Kidney tubule cell (primary cell): ENCODE results near the gene BRD3.

Experiments used
- DNase-seq: peaks from one replicate; pipeline ENCODE4 v3.0.0-alpha.2; 2018; ENCODE audit warnings: low spot score

Gene BRD3

DNA sequence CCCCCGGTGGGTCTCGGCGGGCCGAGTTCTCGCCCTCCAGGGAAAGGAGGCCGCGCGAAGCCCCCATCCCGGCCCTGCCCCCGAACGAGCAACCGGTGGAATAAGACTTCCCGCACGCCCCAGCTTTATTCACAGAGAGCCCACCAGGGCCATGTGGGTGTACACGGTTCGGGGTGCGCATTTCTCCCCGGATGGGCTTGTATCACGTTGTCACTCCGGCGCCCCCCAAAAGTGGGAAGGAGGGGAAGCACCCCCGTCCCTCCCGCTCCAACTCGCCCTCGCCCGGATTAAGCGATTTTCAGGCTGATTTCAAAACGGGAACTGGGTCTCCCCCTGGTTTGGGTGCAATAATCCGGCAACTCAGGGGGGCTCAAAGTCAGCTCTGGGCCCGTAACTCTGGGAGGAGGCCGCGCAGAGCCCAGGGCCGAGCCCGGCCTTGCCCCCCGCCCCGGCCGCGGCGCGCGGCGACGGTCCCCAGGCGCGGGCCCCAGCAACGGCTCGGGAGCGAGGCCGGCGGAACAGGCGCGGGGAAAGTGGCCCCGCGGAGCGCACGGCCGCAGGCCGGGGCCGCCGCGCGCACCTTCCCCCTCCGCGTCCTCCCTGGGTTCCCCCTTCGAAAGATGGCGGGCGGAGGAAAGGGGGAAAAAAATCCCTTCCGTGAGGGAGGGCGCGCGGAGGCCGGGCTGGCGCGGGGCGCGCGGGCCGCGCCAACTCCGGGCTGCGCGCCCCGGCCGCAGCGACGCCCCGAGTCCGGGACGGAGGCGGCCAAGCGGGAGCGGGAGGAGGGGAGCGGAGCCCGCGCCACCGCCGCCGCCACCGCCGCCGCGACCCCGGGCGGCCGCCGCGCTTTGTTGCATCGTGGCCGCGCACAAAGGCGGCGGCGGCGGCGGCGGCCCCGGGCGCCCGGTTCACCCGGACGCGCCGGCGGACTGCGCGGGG lies 644 bp downstream of the BRD3 start:
- peak; percentile 31 for DNase-seq

DNA sequence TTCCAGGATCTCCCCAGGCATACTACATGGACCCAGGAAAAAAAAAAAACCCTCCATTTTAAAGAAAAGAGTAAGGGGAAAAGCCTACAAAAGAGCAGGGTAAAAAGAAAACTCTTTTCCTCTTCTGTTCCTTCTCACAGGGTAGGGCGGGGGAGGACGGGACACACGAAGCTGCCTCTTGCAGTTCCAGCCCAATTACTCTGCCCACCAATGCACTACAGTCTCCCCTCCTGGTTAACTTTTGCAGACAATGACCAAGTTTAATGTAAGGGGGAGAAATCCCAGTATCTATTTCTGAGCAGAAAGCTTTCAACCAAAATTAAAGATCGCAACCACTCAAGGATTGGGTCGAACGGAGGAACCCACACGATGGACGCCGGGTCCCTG lies 1.3 kb downstream of the BRD3 start:
- peak; percentile 20 for DNase-seq

DNA sequence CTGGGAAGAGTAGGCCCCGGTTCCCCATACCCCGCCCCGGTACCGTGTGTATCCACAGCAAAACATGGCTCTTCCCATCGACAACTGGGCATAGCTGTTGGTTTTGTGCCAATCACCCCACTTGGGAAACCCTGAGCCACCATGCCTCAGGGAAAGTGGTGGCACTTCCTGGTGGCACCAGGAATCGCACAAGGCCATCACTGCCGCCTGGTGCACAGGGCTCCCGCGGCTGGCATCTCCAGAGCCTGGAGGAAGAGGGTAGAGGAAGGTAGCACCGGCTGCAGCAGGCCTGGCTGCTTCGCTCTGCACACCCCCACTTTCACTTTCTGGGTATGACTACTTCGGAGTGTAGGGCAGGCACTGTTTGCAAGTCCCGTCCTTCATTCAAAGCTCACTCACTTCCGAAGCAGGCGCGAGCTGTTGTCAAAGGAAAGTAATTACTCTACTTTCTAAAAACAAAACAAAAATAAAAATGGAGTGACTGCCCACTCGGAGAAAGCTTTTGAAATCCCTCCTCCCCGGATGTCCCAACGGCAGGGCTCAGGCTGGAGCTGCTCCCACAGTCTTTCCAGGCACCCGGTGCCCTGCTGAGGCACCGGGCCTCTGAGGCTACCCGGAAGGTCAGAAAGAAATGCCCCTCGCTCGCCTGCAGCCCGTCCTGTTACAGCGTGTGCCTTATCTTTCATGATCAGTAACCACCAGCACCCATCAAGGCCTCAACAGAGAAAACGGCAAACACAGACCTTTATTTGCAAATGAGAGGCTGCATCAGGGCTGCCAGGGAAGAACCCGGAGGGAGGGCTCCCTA lies 2.0 kb downstream of the BRD3 start:
- DNase-seq = peak; percentile 71

GRCh38 chr9:134064711-134065110 lies 3.1 kb downstream of the BRD3 start:
- no peak for DNase-seq

- no peak for DNase-seq
Measured at GRCh38 chr9:134063571-134064450, 4.0 kb downstream of the BRD3 start.

- DNase-seq = no peak
Measured at GRCh38 chr9:134063088-134063570, 4.7 kb downstream of the BRD3 start.

GRCh38 chr9:134062461-134063087 lies 5.3 kb downstream of the BRD3 start:
- no peak for DNase-seq

- DNase-seq = no peak
Measured at GRCh38 chr9:134061688-134062371, 6.0 kb downstream of the BRD3 start.

DNA sequence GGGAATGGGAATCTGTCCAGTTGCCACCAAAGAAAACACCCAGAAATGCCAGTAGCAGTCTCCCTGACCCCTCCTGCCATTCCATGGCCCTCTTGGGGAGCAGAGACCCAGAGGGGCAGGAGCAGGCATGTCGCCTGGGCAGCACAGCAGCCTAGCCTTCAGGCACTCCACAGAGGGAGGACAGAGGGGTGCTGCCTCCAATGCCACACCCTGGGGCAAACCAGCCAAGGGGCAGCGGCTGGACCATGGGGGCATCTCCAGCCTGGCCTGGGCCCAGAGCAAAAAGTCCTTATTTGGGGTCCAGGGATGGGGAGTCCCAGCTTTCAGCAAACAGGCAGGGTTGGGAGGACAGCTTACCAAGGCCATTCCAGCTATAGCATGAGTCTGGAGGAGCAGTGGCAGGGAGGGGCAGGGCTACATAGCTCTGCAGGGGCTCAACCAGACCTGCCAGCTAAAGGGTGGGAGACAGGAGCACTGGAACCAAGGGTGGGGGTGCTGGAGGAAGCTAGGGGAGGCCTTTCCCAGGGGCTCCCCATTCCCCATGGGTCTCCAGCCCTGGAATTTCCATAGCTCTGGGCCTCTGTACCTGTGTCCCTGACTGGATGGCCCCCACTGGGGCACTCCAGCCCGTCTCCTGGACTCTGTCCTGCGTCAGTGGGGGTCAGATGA lies 6.7 kb downstream of the BRD3 start:
- no peak for DNase-seq

DNA sequence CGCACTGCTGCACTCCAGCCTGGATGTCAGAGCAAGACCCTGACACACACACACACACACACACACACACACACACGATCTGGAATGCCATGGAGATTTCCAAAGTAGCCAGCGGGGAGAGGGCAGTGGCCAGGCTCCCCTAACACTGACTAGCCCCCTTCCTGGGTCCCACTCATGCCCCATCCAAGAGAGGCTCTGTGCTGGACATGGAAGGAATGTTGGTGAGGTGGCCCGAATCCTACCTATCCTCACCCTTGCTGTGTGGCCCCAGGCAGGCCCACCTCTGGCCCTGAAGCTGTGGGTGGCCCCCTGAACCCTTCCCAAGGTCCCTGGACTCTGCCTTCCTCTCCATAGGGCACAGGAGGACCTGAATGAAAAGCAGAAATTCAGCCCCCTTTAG lies 7.3 kb downstream of the BRD3 start:
- DNase-seq = no peak

DNA sequence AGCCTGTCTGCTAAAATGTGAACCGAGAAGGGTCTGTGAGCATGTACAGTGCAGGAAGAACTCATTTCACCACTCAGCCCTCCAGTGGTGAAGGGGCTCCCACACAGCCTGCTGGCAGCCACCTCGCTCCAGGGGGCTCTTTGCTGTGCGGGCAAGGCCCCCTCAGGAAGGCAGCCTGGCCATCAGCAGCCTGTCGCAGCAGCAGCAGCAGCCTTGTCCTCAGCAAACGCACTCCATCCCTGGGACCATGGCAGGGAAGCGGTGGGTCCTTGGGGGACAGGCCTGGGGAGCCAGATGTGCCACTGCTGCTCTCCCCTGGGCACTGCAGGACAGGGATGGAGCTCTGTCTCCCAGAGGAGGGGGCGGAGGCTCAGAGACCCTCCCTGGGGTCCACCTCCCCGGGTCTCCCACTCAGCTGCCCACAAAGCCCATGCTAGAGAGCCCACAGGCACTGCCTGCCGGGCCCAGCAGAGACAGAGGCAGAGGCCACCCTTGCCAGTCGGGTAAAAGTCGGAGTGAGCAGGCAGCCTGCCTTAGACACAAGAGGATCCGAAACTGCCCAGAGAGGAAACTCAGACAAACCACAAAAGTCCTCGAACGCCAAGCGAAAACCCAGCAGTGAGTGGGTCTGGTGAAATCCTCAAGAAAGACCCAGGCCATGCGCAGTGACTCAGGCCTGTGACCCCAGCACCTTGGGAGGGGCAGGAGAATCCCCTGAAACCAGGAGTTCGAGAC lies 8.0 kb downstream of the BRD3 start:
- DNase-seq = no peak

- no peak for DNase-seq
Measured at GRCh38 chr9:134059188-134059641, 8.6 kb downstream of the BRD3 start.

DNA sequence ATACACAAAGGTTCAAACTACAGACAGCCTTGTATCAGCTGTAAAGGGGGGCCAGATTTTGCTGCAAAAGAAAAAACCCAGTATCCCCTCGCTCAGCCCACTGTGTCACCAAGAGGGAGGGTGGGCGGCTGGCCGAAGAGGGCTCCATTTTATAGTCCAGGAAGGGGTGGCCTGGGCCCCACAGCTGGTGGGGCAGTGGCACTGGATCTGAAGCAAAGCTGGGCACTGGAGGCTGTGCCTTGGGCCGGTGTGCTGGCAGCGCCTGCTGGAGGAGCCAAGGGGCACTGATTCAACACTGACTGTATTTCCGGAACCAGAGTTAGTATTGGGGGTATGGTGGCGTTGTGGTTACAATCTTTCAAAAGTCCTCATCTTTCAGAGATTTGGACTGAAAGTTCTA lies 9.1 kb downstream of the BRD3 start:
- no peak for DNase-seq

DNA sequence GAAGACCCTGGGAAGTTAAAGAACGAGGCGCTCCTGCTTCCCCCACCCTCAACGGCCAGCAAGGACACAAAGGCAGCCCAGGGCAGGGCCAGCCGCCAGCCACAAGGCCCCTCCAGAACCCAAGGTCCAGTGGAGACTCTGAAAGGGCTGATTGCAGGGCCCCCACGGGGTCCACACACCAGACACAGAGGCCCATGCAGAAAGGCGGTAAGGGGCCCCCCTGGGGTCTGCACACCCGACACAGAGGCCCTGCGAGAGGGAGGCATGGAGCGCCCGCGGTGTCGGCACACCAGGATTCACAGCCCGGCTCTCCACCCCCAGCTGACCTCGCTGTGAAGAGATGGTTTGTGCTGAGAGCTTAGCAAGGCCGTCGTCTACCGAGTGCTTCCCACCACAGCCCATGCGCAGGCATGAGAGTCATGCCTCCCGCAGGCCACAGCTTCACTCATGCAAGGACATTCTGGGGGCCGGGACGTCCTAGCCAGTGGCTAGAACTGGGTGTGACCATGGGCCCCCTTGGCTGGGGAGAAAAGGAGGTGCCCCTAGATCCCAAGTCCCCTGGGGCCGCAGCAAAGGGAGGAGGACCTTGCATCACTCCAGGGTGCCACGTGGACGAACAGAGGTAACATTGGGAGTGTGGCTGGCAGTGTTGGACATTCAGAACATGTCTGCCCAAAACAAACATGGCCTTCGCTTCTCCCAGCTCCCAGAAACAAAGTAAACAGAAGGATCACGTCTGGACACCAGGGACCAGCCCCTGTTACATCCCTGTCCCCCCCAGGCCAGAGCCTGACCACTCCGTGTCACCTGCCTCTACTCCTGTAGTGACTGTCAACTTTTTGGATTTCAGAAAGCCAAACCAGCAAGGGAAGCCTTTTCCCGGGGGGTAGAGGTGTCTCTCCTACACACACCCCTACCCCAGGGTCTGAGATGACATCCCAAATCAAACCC lies 9.8 kb downstream of the BRD3 start:
- DNase-seq = peak; percentile 23

GRCh38 chr9:134057307-134057657 lies 10.5 kb downstream of the BRD3 start:
- no peak for DNase-seq

- DNase-seq = no peak
Measured at GRCh38 chr9:134056483-134057306, 11.1 kb downstream of the BRD3 start.

DNA sequence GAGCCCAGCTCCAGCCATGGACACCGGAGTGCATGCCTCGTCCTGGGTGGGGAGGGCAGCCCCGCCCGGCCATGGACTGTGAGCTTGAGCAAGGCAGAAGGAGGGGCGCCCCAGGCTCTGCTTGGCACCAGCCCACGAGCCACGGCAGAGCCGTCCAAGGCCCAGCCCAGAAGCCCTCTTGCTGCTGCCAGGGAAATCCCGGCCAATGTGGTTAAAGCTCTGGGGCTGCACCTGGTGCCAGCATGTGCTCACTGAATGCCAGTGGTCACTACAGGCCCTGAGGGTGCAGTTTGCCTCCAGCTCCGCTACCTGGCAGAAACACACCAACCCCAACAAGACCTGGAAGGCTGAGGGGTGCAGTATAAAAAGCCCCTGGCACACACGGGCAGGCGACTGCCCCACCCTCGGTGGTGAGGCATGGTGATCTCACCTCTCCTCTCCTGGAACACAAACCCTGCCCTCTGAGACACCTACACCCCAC lies 11.8 kb downstream of the BRD3 start:
- peak; percentile 87 for DNase-seq
